ENCODE data around the gene SLC2A8.

The SLC2A8 gene

GRCh38 chr9:127438394-127438793 is 41.4 kb downstream of the SLC2A8 start:
- Histone ChIP-seq H3K27me3 (replicated peaks in 2 of 5; ENCODE audit: control insufficient read depth in 4 of 5, insufficient read depth in 5 of 5, low read length in 4 of 5) (no peaks in the 10 kb centered on the region), H3K4me3 (ENCODE audit: control insufficient read depth in 1 of 7, extremely low read depth in 1 of 7, insufficient read depth in 4 of 7, low read depth in 2 of 7, low read length in 6 of 7) (no peak overlapping the region), H3K27ac (ENCODE audit: insufficient read depth in 1 of 2, low read depth in 1 of 2, low read length in 2 of 2, poor library complexity in 1 of 2, severe bottlenecking in 2 of 2) (no peak overlapping the region), H3K4me1 (ENCODE audit: control extremely low read depth in 1 of 4, control insufficient read depth in 4 of 4, insufficient read depth in 4 of 4, low read length in 3 of 4) (no peaks in the 10 kb centered on the region), H3K36me3 (ENCODE audit: control insufficient read depth in 4 of 4, insufficient read depth in 4 of 4, low read length in 3 of 4) (peaks cover 28 to 84% (median 63%) of the 10 kb centered on the region in 4 experiments), H3K9me3 (ENCODE audit: control extremely low read depth in 1 of 5, control insufficient read depth in 4 of 5, insufficient read depth in 2 of 5, low read depth in 1 of 5, low read length in 4 of 5) (peaks cover 0 to 7% (median 0%) of the 10 kb centered on the region in 5 experiments)
- WGBS (ENCODE audit: insufficient coverage): 95% methylated on average over 8 of the region's 9 CpGs
- POLR2A ChIA-PET: no interaction called here
- no peak for DNase-seq
- CTCF ChIA-PET: no interaction called here

- Histone ChIP-seq H3K36me3 (ENCODE audit: control insufficient read depth in 4 of 4, insufficient read depth in 4 of 4, low read length in 3 of 4) (peaks cover 15 to 84% (median 72%) of the 10 kb centered on the region in 4 experiments), H3K4me3 (ENCODE audit: control insufficient read depth in 1 of 7, extremely low read depth in 1 of 7, insufficient read depth in 4 of 7, low read depth in 2 of 7, low read length in 6 of 7) (no peak overlapping the region), H3K4me1 (ENCODE audit: control extremely low read depth in 1 of 4, control insufficient read depth in 4 of 4, insufficient read depth in 4 of 4, low read length in 3 of 4) (peaks cover 4 to 13% (median 8%) of the 10 kb centered on the region in 4 experiments), H3K27ac (ENCODE audit: insufficient read depth in 1 of 2, low read depth in 1 of 2, low read length in 2 of 2, poor library complexity in 1 of 2, severe bottlenecking in 2 of 2) (no peak overlapping the region), H3K9me3 (ENCODE audit: control extremely low read depth in 1 of 5, control insufficient read depth in 4 of 5, insufficient read depth in 2 of 5, low read depth in 1 of 5, low read length in 4 of 5) (peaks cover 0 to 26% (median 0%) of the 10 kb centered on the region in 5 experiments), H3K27me3 (replicated peaks in 2 of 5; ENCODE audit: control insufficient read depth in 4 of 5, insufficient read depth in 5 of 5, low read length in 4 of 5) (no peaks in the 10 kb centered on the region)
- 98% methylated on average over 13 of the region's 17 CpGs for WGBS (ENCODE audit: insufficient coverage)
- POLR2A ChIA-PET: interaction anchor here (0.6 kb wide), 1 partner anchor 47 kb away, joined by 3 read pairs; the partner anchor contains the start of gene SLC2A8
- CTCF ChIA-PET: interaction anchor here (1.5 kb wide), 1 partner anchor 11 kb away, joined by 5 read pairs; no protein-coding TSS in a partner anchor
- DNase-seq: no peak
Observed at GRCh38 chr9:127444283-127444920, 47.4 kb downstream of the SLC2A8 start.

GRCh38 chr9:127444921-127445850 is 48.2 kb downstream of the SLC2A8 start:
- ChIA-PET CTCF (no interaction called here), POLR2A (interaction anchor here (0.6 kb wide), 1 partner anchor 48 kb away, joined by 3 read pairs; the partner anchor contains the start of gene SLC2A8)
- WGBS (ENCODE audit: insufficient coverage): 97% methylated on average over 12 of the region's 15 CpGs
- Histone ChIP-seq H3K36me3 (ENCODE audit: control insufficient read depth in 4 of 4, insufficient read depth in 4 of 4, low read length in 3 of 4) (peaks cover 15 to 86% (median 71%) of the 10 kb centered on the region in 4 experiments), H3K27ac (ENCODE audit: insufficient read depth in 1 of 2, low read depth in 1 of 2, low read length in 2 of 2, poor library complexity in 1 of 2, severe bottlenecking in 2 of 2) (no peak overlapping the region), H3K9me3 (ENCODE audit: control extremely low read depth in 1 of 5, control insufficient read depth in 4 of 5, insufficient read depth in 2 of 5, low read depth in 1 of 5, low read length in 4 of 5) (peaks cover 0 to 26% (median 0%) of the 10 kb centered on the region in 5 experiments), H3K4me1 (ENCODE audit: control extremely low read depth in 1 of 4, control insufficient read depth in 4 of 4, insufficient read depth in 4 of 4, low read length in 3 of 4) (peaks cover 12 to 21% (median 16%) of the 10 kb centered on the region in 4 experiments), H3K27me3 (replicated peaks in 2 of 5; ENCODE audit: control insufficient read depth in 4 of 5, insufficient read depth in 5 of 5, low read length in 4 of 5) (no peaks in the 10 kb centered on the region), H3K4me3 (ENCODE audit: control insufficient read depth in 1 of 7, extremely low read depth in 1 of 7, insufficient read depth in 4 of 7, low read depth in 2 of 7, low read length in 6 of 7) (no peak overlapping the region)
- no peak for DNase-seq

- peaks cover 0 to 24% (median 0%) of the 10 kb centered on the region in 5 experiments for H3K9me3 ChIP-seq (ENCODE audit: control extremely low read depth in 1 of 5, control insufficient read depth in 4 of 5, insufficient read depth in 2 of 5, low read depth in 1 of 5, low read length in 4 of 5)
- H3K4me1 ChIP-seq (ENCODE audit: control extremely low read depth in 1 of 4, control insufficient read depth in 4 of 4, insufficient read depth in 4 of 4, low read length in 3 of 4): peaks cover 13 to 28% (median 19%) of the 10 kb centered on the region in 4 experiments
- peak overlapping the region in 1 of 2 experiments; percentile 3 for H3K27ac ChIP-seq (ENCODE audit: insufficient read depth in 1 of 2, low read depth in 1 of 2, low read length in 2 of 2, poor library complexity in 1 of 2, severe bottlenecking in 2 of 2)
- peaks cover 8 to 83% (median 62%) of the 10 kb centered on the region in 4 experiments for H3K36me3 ChIP-seq (ENCODE audit: control insufficient read depth in 4 of 4, insufficient read depth in 4 of 4, low read length in 3 of 4)
- DNase-seq: no peak
- H3K4me3 ChIP-seq (ENCODE audit: control insufficient read depth in 1 of 7, extremely low read depth in 1 of 7, insufficient read depth in 4 of 7, low read depth in 2 of 7, low read length in 6 of 7): no peak overlapping the region
- 90% methylated on average over 2 of the region's 4 CpGs for WGBS (ENCODE audit: insufficient coverage)
- ChIA-PET POLR2A (no interaction called here), CTCF (no interaction called here)
- H3K27me3 ChIP-seq (replicated peaks in 2 of 5; ENCODE audit: control insufficient read depth in 4 of 5, insufficient read depth in 5 of 5, low read length in 4 of 5): no peaks in the 10 kb centered on the region
Observed at GRCh38 chr9:127445851-127446712, 49.1 kb downstream of the SLC2A8 start.

GRCh38 chr9:127446713-127447415 is 49.9 kb downstream of the SLC2A8 start:
- H3K4me1 ChIP-seq (ENCODE audit: control extremely low read depth in 1 of 4, control insufficient read depth in 4 of 4, insufficient read depth in 4 of 4, low read length in 3 of 4): peaks cover 13 to 32% (median 20%) of the 10 kb centered on the region in 4 experiments
- ChIA-PET POLR2A (no interaction called here), CTCF (no interaction called here)
- DNase-seq: no peak
- peaks cover 6 to 81% (median 59%) of the 10 kb centered on the region in 4 experiments for H3K36me3 ChIP-seq (ENCODE audit: control insufficient read depth in 4 of 4, insufficient read depth in 4 of 4, low read length in 3 of 4)
- peaks cover 0 to 23% (median 0%) of the 10 kb centered on the region in 5 experiments for H3K9me3 ChIP-seq (ENCODE audit: control extremely low read depth in 1 of 5, control insufficient read depth in 4 of 5, insufficient read depth in 2 of 5, low read depth in 1 of 5, low read length in 4 of 5)
- H3K27me3 ChIP-seq (replicated peaks in 2 of 5; ENCODE audit: control insufficient read depth in 4 of 5, insufficient read depth in 5 of 5, low read length in 4 of 5): no peaks in the 10 kb centered on the region
- 96% methylated on average over 6 of the region's 7 CpGs for WGBS (ENCODE audit: insufficient coverage)
- peak overlapping the region in 1 of 2 experiments; percentile 55 for H3K27ac ChIP-seq (ENCODE audit: insufficient read depth in 1 of 2, low read depth in 1 of 2, low read length in 2 of 2, poor library complexity in 1 of 2, severe bottlenecking in 2 of 2)
- no peak overlapping the region for H3K4me3 ChIP-seq (ENCODE audit: control insufficient read depth in 1 of 7, extremely low read depth in 1 of 7, insufficient read depth in 4 of 7, low read depth in 2 of 7, low read length in 6 of 7)

GRCh38 chr9:127447416-127448111 is 50.6 kb downstream of the SLC2A8 start:
- H3K4me3 ChIP-seq (ENCODE audit: control insufficient read depth in 1 of 7, extremely low read depth in 1 of 7, insufficient read depth in 4 of 7, low read depth in 2 of 7, low read length in 6 of 7): no peak overlapping the region

More at GRCh38 chr9:127447416-127448111, 50.6 kb downstream of the SLC2A8 start:
- peak in 1 of 3 donors; percentile 26 for DNase-seq
- ChIA-PET CTCF (no interaction called here), POLR2A (interaction anchor here (1.1 kb wide), 1 partner anchor 24 kb away, joined by 4 read pairs; the partner anchor contains the start of gene ZNF79)
- H3K9me3 ChIP-seq (ENCODE audit: control extremely low read depth in 1 of 5, control insufficient read depth in 4 of 5, insufficient read depth in 2 of 5, low read depth in 1 of 5, low read length in 4 of 5): peaks cover 0 to 23% (median 0%) of the 10 kb centered on the region in 5 experiments
- peaks cover 6 to 78% (median 57%) of the 10 kb centered on the region in 4 experiments for H3K36me3 ChIP-seq (ENCODE audit: control insufficient read depth in 4 of 4, insufficient read depth in 4 of 4, low read length in 3 of 4)
- 87% methylated on average over 5 of the region's 7 CpGs for WGBS (ENCODE audit: insufficient coverage)
- peaks cover 13 to 39% (median 26%) of the 10 kb centered on the region in 4 experiments for H3K4me1 ChIP-seq (ENCODE audit: control extremely low read depth in 1 of 4, control insufficient read depth in 4 of 4, insufficient read depth in 4 of 4, low read length in 3 of 4)
- peak overlapping the region in 1 of 2 experiments; percentile 92 for H3K27ac ChIP-seq (ENCODE audit: insufficient read depth in 1 of 2, low read depth in 1 of 2, low read length in 2 of 2, poor library complexity in 1 of 2, severe bottlenecking in 2 of 2)
- H3K27me3 ChIP-seq (replicated peaks in 2 of 5; ENCODE audit: control insufficient read depth in 4 of 5, insufficient read depth in 5 of 5, low read length in 4 of 5): no peaks in the 10 kb centered on the region

All from common myeloid progenitor, CD34-positive (primary cell).